Posterior cingulate gyrus (tissue), 11 donors: ENCODE measurements around the gene DEF6.
A peak's percentile ranks its signal among the peaks of the same experiment; 100 is the strongest.

Source experiments
- DNase-seq, 10 donors: peaks; one replicate each; pipeline versions ENCODE4 v3.0.0 to v3.0.0-alpha.2; 2020 to 2021; ENCODE audit warnings: mixed read lengths in 3 of 10
- intact Hi-C: fragments of 100-400 bp; cut with DNase I; formaldehyde crosslinking; loops from one replicate; pipeline ENCODE4 v1.15.1; 2023

The DEF6 gene

GRCh38 chr6:35368038-35368887 lies 70.6 kb downstream of the DEF6 start:
- peak in 1 of 10 donors; percentile 8 for DNase-seq
- intact Hi-C loops, result no loop called here

- peak in 8 of 10 donors; percentile 22 to 93 (median 44) for DNase-seq
- intact Hi-C loops, result no loop called here
These were observed 72.6 kb downstream of the DEF6 start for GRCh38 chr6:35370124-35370741.

GRCh38 chr6:35370785-35371493 lies 73.3 kb downstream of the DEF6 start:
- intact Hi-C loops, result no loop called here
- peak in 2 of 10 donors; percentile 42 to 85 for DNase-seq
